Astrocyte (in vitro differentiated cells and primary cell): ENCODE data around the gene EME1. TPM values are rescaled to one million over a fixed set of nuclear protein-coding genes. Genes with fewer than 3 reads are reported as not detected.
"Not testable (repeated sequence)": the region's sequence is repeated elsewhere in the genome, so short reads cannot be mapped to it uniquely, and the experiment has no call there.

Source experiments
- DNase-seq: peaks from one replicate; pipeline ENCODE4 v3.0.0-alpha.2; 2010; ENCODE audit warnings: low read depth
- FAIRE-seq: peaks from 2 replicates; lab custom pipeline; 2011; peaks lifted over from hg19 to GRCh38; lab: Jason Lieb, UNC
- H2AFZ ChIP-seq: 2 replicates; pipeline ENCODE4 v1.6.0; 2012; ENCODE audit warnings: low read depth, low read length, inconsistent platforms
- H3K27ac ChIP-seq: 2 replicates; pipeline ENCODE4 v1.5.1; 2011; ENCODE audit warnings: low read depth, low read length, inconsistent platforms
- H3K27me3 ChIP-seq: 2 replicates; pipeline ENCODE4 v1.6.0; 2011; ENCODE audit warnings: low read length, inconsistent platforms; ENCODE audit not compliant: insufficient read depth
- H3K36me3 ChIP-seq: 2 replicates; pipeline ENCODE4 v1.5.1; 2011; ENCODE audit warnings: low read length, inconsistent platforms; ENCODE audit not compliant: insufficient read depth
- H3K4me1 ChIP-seq: 2 replicates; pipeline ENCODE4 v1.5.1; 2011; ENCODE audit warnings: low read length, inconsistent platforms; ENCODE audit not compliant: insufficient read depth
- H3K4me2 ChIP-seq: 2 replicates; pipeline ENCODE4 v1.6.0; 2012; ENCODE audit warnings: low read length, inconsistent platforms
- H3K4me3 ChIP-seq: 2 replicates; pipeline ENCODE4 v1.5.1; 2011; ENCODE audit warnings: low read depth, mild to moderate bottlenecking, low read length, inconsistent platforms; ENCODE audit not compliant: insufficient read depth
- H3K79me2 ChIP-seq: 2 replicates; pipeline ENCODE4 v1.6.0; 2012; ENCODE audit warnings: mild to moderate bottlenecking, low read length, inconsistent platforms; ENCODE audit not compliant: insufficient read depth
- H3K9ac ChIP-seq: 2 replicates; pipeline ENCODE4 v1.6.0; 2012; ENCODE audit warnings: mild to moderate bottlenecking, low read length, inconsistent platforms
- H3K9me3 ChIP-seq: 2 replicates; pipeline ENCODE4 v1.5.1; 2012; ENCODE audit warnings: low read depth, mild to moderate bottlenecking, low read length, inconsistent platforms; ENCODE audit not compliant: insufficient read depth
- H4K20me1 ChIP-seq: 2 replicates; pipeline ENCODE4 v1.6.0; 2012; ENCODE audit warnings: low read length, inconsistent platforms; ENCODE audit not compliant: insufficient read depth
- H3K27ac Mint-ChIP-seq: one replicate; pipeline ENCODE4 v1.8.0; 2021; ENCODE audit warnings: mild to moderate bottlenecking, mixed read lengths; ENCODE audit not compliant: unreplicated experiment
- H3K27me3 Mint-ChIP-seq: one replicate; pipeline ENCODE4 v1.8.0; 2021; ENCODE audit warnings: low read depth, mixed read lengths; ENCODE audit not compliant: unreplicated experiment
- H3K36me3 Mint-ChIP-seq: one replicate; pipeline ENCODE4 v1.8.0; 2021; ENCODE audit warnings: low read depth, mixed read lengths; ENCODE audit not compliant: unreplicated experiment
- H3K4me1 Mint-ChIP-seq: one replicate; pipeline ENCODE4 v1.8.0; 2021; ENCODE audit warnings: low read depth, mixed read lengths; ENCODE audit not compliant: unreplicated experiment
- H3K4me3 Mint-ChIP-seq: one replicate; pipeline ENCODE4 v1.8.0; 2021; ENCODE audit warnings: mild to moderate bottlenecking, moderate library complexity, mixed read lengths; ENCODE audit not compliant: unreplicated experiment
- H3K9me3 Mint-ChIP-seq: one replicate; pipeline ENCODE4 v1.8.0; 2021; ENCODE audit warnings: mild to moderate bottlenecking, mixed read lengths; ENCODE audit not compliant: unreplicated experiment
- CTCF ChIP-seq: IDR thresholded peaks from 2 replicates; pipeline ENCODE4 v1.5.1; 2011; ENCODE audit warnings: low read depth, mild to moderate bottlenecking, inconsistent platforms, low read length, moderate library complexity; ENCODE audit not compliant: insufficient read depth
- EZH2 ChIP-seq: IDR thresholded peaks from 2 replicates; pipeline ENCODE4 v1.6.1; 2012; ENCODE audit warnings: mild to moderate bottlenecking, low read length, inconsistent platforms; ENCODE audit not compliant: insufficient read depth
- total RNA-seq: library from RNA; stranded (reverse); gene quantifications from 2 replicates; pipeline ENCODE4 v1.2.1, GENCODE V29; 2021

EME1 gene
- total RNA-seq, 1 donor from 2014 or later: 3.1 TPM

- no peak for DNase-seq
- H3K27me3 ChIP-seq: no peaks in the 10 kb centered on the region
- FAIRE-seq: no peak
- Mint-ChIP-seq H3K27ac (no peak overlapping the region), H3K4me1 (no peaks in the 10 kb centered on the region), H3K4me3 (no peak overlapping the region), H3K36me3 (peaks cover 4% of the 10 kb centered on the region), H3K27me3 (peaks cover 6% of the 10 kb centered on the region), H3K9me3 (peaks cover 7% of the 10 kb centered on the region)
- H3K4me1 ChIP-seq: no peaks in the 10 kb centered on the region
- no peak overlapping the region for H3K4me2 ChIP-seq
- H3K9ac ChIP-seq: no peak overlapping the region
- H3K36me3 ChIP-seq: no peaks in the 10 kb centered on the region
- TF ChIP-seq CTCF (no peak), EZH2 (no peak)
- H4K20me1 ChIP-seq: no peaks in the 10 kb centered on the region
- H2AFZ ChIP-seq: no peak overlapping the region
- no peaks in the 10 kb centered on the region for H3K9me3 ChIP-seq
- no peak overlapping the region for H3K27ac ChIP-seq
- H3K4me3 ChIP-seq: no peak overlapping the region
- no peaks in the 10 kb centered on the region for H3K79me2 ChIP-seq
These were observed 41.8 kb downstream of the EME1 start for GRCh38 chr17:50414808-50415207.

GRCh38 chr17:50419577-50419976 lies 46.5 kb downstream of the EME1 start:
- H3K36me3 ChIP-seq, FAIRE-seq, H4K20me1 ChIP-seq, H3K27me3 Mint-ChIP-seq, H3K9ac ChIP-seq, H3K79me2 ChIP-seq, DNase-seq, H3K4me3 ChIP-seq, H3K4me2 ChIP-seq, H3K36me3 Mint-ChIP-seq, H3K27ac Mint-ChIP-seq, H3K27me3 ChIP-seq, H3K27ac ChIP-seq, H3K9me3 Mint-ChIP-seq, H3K4me3 Mint-ChIP-seq, H3K9me3 ChIP-seq, H2AFZ ChIP-seq: not testable (repeated sequence)
- H3K4me1 ChIP-seq: peaks cover 12% of the 10 kb centered on the region
- H3K4me1 Mint-ChIP-seq: peaks cover 13% of the 10 kb centered on the region

- Mint-ChIP-seq H3K4me1 (peaks cover 17% of the 10 kb centered on the region), H3K9me3 (peaks cover 5% of the 10 kb centered on the region), H3K27me3 (no peaks in the 10 kb centered on the region), H3K36me3 (peaks cover 2% of the 10 kb centered on the region), H3K4me3 (no peak overlapping the region), H3K27ac (no peak overlapping the region)
- no peak for TF ChIP-seq CTCF
- no peak for TF ChIP-seq EZH2
- Histone ChIP-seq H3K36me3 (no peaks in the 10 kb centered on the region), H2AFZ (no peak overlapping the region), H4K20me1 (no peaks in the 10 kb centered on the region), H3K9ac (no peak overlapping the region), H3K79me2 (no peaks in the 10 kb centered on the region), H3K27ac (no peak overlapping the region), H3K4me3 (no peak overlapping the region), H3K9me3 (no peaks in the 10 kb centered on the region), H3K4me2 (no peak overlapping the region), H3K4me1 (peaks cover 18% of the 10 kb centered on the region), H3K27me3 (no peaks in the 10 kb centered on the region)
- FAIRE-seq (no peak), DNase-seq (no peak)
These were observed 47.5 kb downstream of the EME1 start for GRCh38 chr17:50420419-50421112.
